H1 (cell line): ENCODE measurements around the gene BRD7. TPM values are rescaled to one million over a fixed set of nuclear protein-coding genes. Genes with fewer than 3 reads are reported as not detected.

Experiments used
- CTCF ChIA-PET: fragments of 300-600 bp; sonication (Branson Sonifier 250); formaldehyde crosslinking; loops from one replicate; lab custom pipeline; 2021; ENCODE audit not compliant: partially characterized antibody; lab: Charles Lee
- POLR2A ChIA-PET: fragments of 300-600 bp; sonication (Branson Sonifier 250); formaldehyde crosslinking; loops from one replicate; lab custom pipeline; 2021; ENCODE audit warnings: inconsistent platforms; ENCODE audit not compliant: partially characterized antibody; lab: Charles Lee
- DNase-seq, 2 experiments: peaks; one replicate each; pipeline versions ENCODE4 v3.0.0 to v3.0.0-alpha.2; 2010 to 2022; ENCODE audit warnings: low spot score in 2 of 2, low read depth in 1 of 2, mixed read lengths in 1 of 2
- FAIRE-seq: peaks from 2 replicates; lab custom pipeline; 2011; peaks lifted over from hg19 to GRCh38; lab: Jason Lieb, UNC
- H2AFZ ChIP-seq: 2 replicates; pipeline ENCODE4 v1.8.1; 2012; ENCODE audit warnings: low read length, inconsistent platforms
- H2AK5ac ChIP-seq: 2 replicates; pipeline ENCODE4 v1.6.1; 2013; ENCODE audit warnings: low read depth, low read length
- H2BK120ac ChIP-seq: replicated peaks from 2 replicates; pipeline ENCODE3; 2013; ENCODE audit warnings: low read depth, low read length, inconsistent platforms
- H2BK12ac ChIP-seq: 2 replicates; pipeline ENCODE4 v1.6.1; 2013; ENCODE audit warnings: low read depth, low read length
- H2BK15ac ChIP-seq: 2 replicates; pipeline ENCODE4 v1.6.1; 2013; ENCODE audit warnings: low read length
- H2BK20ac ChIP-seq: 2 replicates; pipeline ENCODE4 v1.6.1; 2013; ENCODE audit warnings: low read length
- H2BK5ac ChIP-seq: 2 replicates; pipeline ENCODE4 v1.6.1; 2013; ENCODE audit warnings: low read depth, low read length
- H3K14ac ChIP-seq: 2 replicates; pipeline ENCODE4 v1.6.1; 2013; ENCODE audit warnings: inconsistent platforms; ENCODE audit not compliant: insufficient read length
- H3K18ac ChIP-seq: 2 replicates; pipeline ENCODE4 v1.6.1; 2013; ENCODE audit warnings: low read length; ENCODE audit errors: extremely low read depth
- H3K23ac ChIP-seq: 2 replicates; pipeline ENCODE4 v1.6.1; 2013; ENCODE audit warnings: inconsistent platforms; ENCODE audit not compliant: insufficient read length
- H3K23me2 ChIP-seq: 2 replicates; pipeline ENCODE4 v1.6.1; 2013; ENCODE audit warnings: low read depth, low read length
- H3K27ac ChIP-seq: 2 replicates; pipeline ENCODE4 v1.6.1; 2011; ENCODE audit warnings: low read depth, low read length, inconsistent platforms
- H3K27me3 ChIP-seq, 4 experiments: replicated peaks in 1 of 4; 1 replicate in 1 of 4; 2 replicates in 3 of 4; pipeline versions ENCODE4 v1.6.1 to v1.8.1; 2011 to 2013; ENCODE audit warnings: low read length in 3 of 4, mild to moderate bottlenecking in 3 of 4, inconsistent platforms in 2 of 4, mixed read lengths in 2 of 4, moderate library complexity in 1 of 4; ENCODE audit not compliant: control insufficient read depth in 3 of 4, insufficient read depth in 3 of 4; ENCODE audit errors: extremely low read depth in 1 of 4
- H3K36me3 ChIP-seq, 4 experiments: 2 replicates each; pipeline versions ENCODE4 v1.6.1 to v1.8.1; 2011 to 2013; ENCODE audit warnings: mild to moderate bottlenecking in 4 of 4, low read length in 3 of 4, moderate library complexity in 2 of 4, control low read depth in 1 of 4, inconsistent platforms in 1 of 4; ENCODE audit not compliant: insufficient read depth in 4 of 4, control insufficient read depth in 2 of 4
- H3K4ac ChIP-seq: replicated peaks from 2 replicates; pipeline ENCODE3; 2013; ENCODE audit warnings: low read length, low read depth, mixed read lengths, inconsistent platforms; ENCODE audit not compliant: insufficient read length
- H3K4me1 ChIP-seq, 4 experiments: replicated peaks in 1 of 4; 1 replicate in 1 of 4; 2 replicates in 3 of 4; pipeline versions ENCODE4 v1.6.1 to v1.8.1; 2011 to 2013; ENCODE audit warnings: low read length in 3 of 4, inconsistent platforms in 2 of 4, mixed read lengths in 1 of 4; ENCODE audit not compliant: insufficient read depth in 4 of 4, control insufficient read depth in 3 of 4
- H3K4me2 ChIP-seq, 2 experiments: 2 replicates each; pipeline versions ENCODE4 v1.6.1 to v1.8.1; 2011 to 2013; ENCODE audit warnings: low read depth in 2 of 2, low read length in 2 of 2, control low read depth in 1 of 2, inconsistent platforms in 1 of 2, mild to moderate bottlenecking in 1 of 2; ENCODE audit not compliant: insufficient read depth in 1 of 2
- H3K4me3 ChIP-seq, 4 experiments: fragments of 200-600, 300-600 bp in 1 of 4; sonication (generic), shearing (Covaris generic), sonication (Bioruptor Twin) in 1 of 4; 2 replicates each; pipeline versions ENCODE4 v1.5.1 to v1.8.1; 2011 to 2016; ENCODE audit warnings: low read length in 4 of 4, low read depth in 3 of 4, control low read depth in 2 of 4, inconsistent platforms in 2 of 4, mild to moderate bottlenecking in 2 of 4, mixed read lengths in 1 of 4, moderate library complexity in 1 of 4; ENCODE audit not compliant: insufficient read depth in 2 of 4; ENCODE audit errors: extremely low read depth in 1 of 4
- H3K56ac ChIP-seq: replicated peaks from 2 replicates; pipeline ENCODE3; 2013; ENCODE audit warnings: low read depth, mild to moderate bottlenecking, mixed read lengths, low read length, inconsistent platforms; ENCODE audit not compliant: insufficient read length
- H3K79me1 ChIP-seq: 2 replicates; pipeline ENCODE4 v1.6.1; 2013; ENCODE audit warnings: low read depth, low read length, control low read depth
- H3K79me2 ChIP-seq, 2 experiments: 2 replicates each; pipeline versions ENCODE4 v1.6.1 to v1.8.1; 2012 to 2013; ENCODE audit warnings: low read length in 2 of 2, mild to moderate bottlenecking in 2 of 2, inconsistent platforms in 1 of 2; ENCODE audit not compliant: insufficient read depth in 2 of 2, control insufficient read depth in 1 of 2
- H3K9ac ChIP-seq, 4 experiments: replicated peaks in 1 of 4; 1 replicate in 1 of 4; 2 replicates in 3 of 4; pipeline versions ENCODE4 v1.6.1 to v1.8.1; 2011 to 2013; ENCODE audit warnings: low read depth in 3 of 4, low read length in 3 of 4, control low read depth in 2 of 4, mild to moderate bottlenecking in 2 of 4, moderate library complexity in 2 of 4, inconsistent platforms in 1 of 4; ENCODE audit errors: extremely low read depth in 1 of 4
- H3K9me3 ChIP-seq, 2 experiments: 2 replicates each; pipeline versions ENCODE4 v1.6.1 to v1.8.1; 2012 to 2013; ENCODE audit warnings: mild to moderate bottlenecking in 2 of 2, moderate library complexity in 2 of 2, control low read depth in 1 of 2, inconsistent platforms in 1 of 2, low read depth in 1 of 2, low read length in 1 of 2, mixed read lengths in 1 of 2; ENCODE audit not compliant: insufficient read depth in 2 of 2
- H4K20me1 ChIP-seq, 2 experiments: replicated peaks in 1 of 2; 2 replicates each; pipeline versions ENCODE3 to v1.8.1; 2011 to 2013; ENCODE audit warnings: inconsistent platforms in 2 of 2, low read length in 2 of 2, mild to moderate bottlenecking in 1 of 2; ENCODE audit not compliant: insufficient read depth in 2 of 2, control insufficient read depth in 1 of 2
- H4K5ac ChIP-seq: 2 replicates; pipeline ENCODE4 v1.6.1; 2013; ENCODE audit warnings: low read length, low read depth, mixed read lengths, inconsistent platforms; ENCODE audit not compliant: insufficient read length
- H4K8ac ChIP-seq: 2 replicates; pipeline ENCODE4 v1.8.0; 2013; ENCODE audit warnings: mild to moderate bottlenecking, moderate library complexity, low read length, inconsistent platforms; ENCODE audit not compliant: insufficient read depth; ENCODE audit errors: extremely low read depth
- H4K91ac ChIP-seq: replicated peaks from 2 replicates; pipeline ENCODE3; 2013; ENCODE audit warnings: low read length, mixed read lengths, inconsistent platforms; ENCODE audit not compliant: insufficient read length
- ASH2L ChIP-seq: fragments of 200-600, 300-600 bp; sonication (generic); IDR thresholded peaks from one replicate; pipeline ENCODE4 v1.7.1; 2017; ENCODE audit warnings: low read length
- ATF2 ChIP-seq: IDR thresholded peaks from 2 replicates; pipeline ENCODE4 v1.6.1; 2012; ENCODE audit warnings: low read length, inconsistent platforms
- CHD2 ChIP-seq: IDR thresholded peaks from 2 replicates; pipeline ENCODE4 v1.6.1; 2012; ENCODE audit warnings: low read length, improper control_type of control experiment
- FOSL1 ChIP-seq: IDR thresholded peaks from 2 replicates; pipeline ENCODE4 v1.6.1; 2011; ENCODE audit warnings: mild to moderate bottlenecking, low read depth, low read length, moderate library complexity; ENCODE audit not compliant: insufficient read depth
- JUN ChIP-seq: IDR thresholded peaks from 2 replicates; pipeline ENCODE4 v1.6.1; 2011; ENCODE audit warnings: low read depth, mild to moderate bottlenecking, improper control_type of control experiment, low read length
- KDM1A ChIP-seq: fragments of 200-600, 300-600 bp; sonication (generic); IDR thresholded peaks from 2 replicates; pipeline ENCODE4 v1.7.1; 2016; ENCODE audit warnings: mild to moderate bottlenecking, low read length, borderline replicate concordance
- PHF8 ChIP-seq: fragments of 200-600 bp; sonication (generic); conservative IDR thresholded peaks from 2 replicates; pipeline ENCODE4 v1.7.1; 2012; ENCODE audit warnings: low read depth, mild to moderate bottlenecking, inconsistent platforms, low read length, moderate library complexity
- RBBP5 ChIP-seq: IDR thresholded peaks from 2 replicates; pipeline ENCODE4 v1.7.1; 2012; ENCODE audit warnings: low read depth, mild to moderate bottlenecking, inconsistent platforms, low read length, moderate library complexity, borderline replicate concordance
- SIRT6 ChIP-seq: IDR thresholded peaks from one replicate; pipeline ENCODE4 v1.7.1; 2012; ENCODE audit warnings: low read length, inconsistent platforms
- SIX5 ChIP-seq: IDR thresholded peaks from 2 replicates; pipeline ENCODE4 v1.6.1; 2011; ENCODE audit warnings: mild to moderate bottlenecking, low read depth, low read length
- SP1 ChIP-seq: IDR thresholded peaks from 2 replicates; pipeline ENCODE4 v1.6.1; 2011; ENCODE audit warnings: low read depth, low read length
- TBP ChIP-seq: IDR thresholded peaks from 2 replicates; pipeline ENCODE4 v1.6.1; 2011; ENCODE audit warnings: low read depth, low read length, improper control_type of control experiment
- TCF12 ChIP-seq: IDR thresholded peaks from 2 replicates; pipeline ENCODE4 v1.6.1; 2011; ENCODE audit warnings: low read depth, mild to moderate bottlenecking, low read length
- YY1 ChIP-seq: IDR thresholded peaks from 2 replicates; pipeline ENCODE4 v1.6.1; 2011; ENCODE audit warnings: low read depth, mild to moderate bottlenecking, low read length
- WGBS, 2 experiments: shearing (Covaris generic) in 1 of 2; methylation state at CpG; one replicate each; pipeline versions ENCODE4 v1.1.6 to v1.1.7; 2013 to 2015; ENCODE audit warnings: low lambda C conversion rate in 2 of 2, mixed read lengths in 2 of 2, inconsistent platforms in 1 of 2, low coverage in 1 of 2, missing lambda C conversion rate in 1 of 2; ENCODE audit not compliant: insufficient replicate concordance in 2 of 2, insufficient coverage in 1 of 2, insufficient read length in 1 of 2; ENCODE audit errors: extremely low coverage in 1 of 2, missing lambda C conversion rate in 1 of 2; 5-methylcytosine and 5-hydroxymethylcytosine counted together
- polyA plus RNA-seq, 7 experiments: library from polyadenylated mRNA; depleted of rRNA in 3 of 7; stranded (reverse) in 5 of 7; unstranded in 2 of 7; fragments of >200 nt in 5 of 7; fragments of 200-250 nt in 2 of 7; gene quantifications; 1 replicate in 5 of 7; 2 replicates in 1 of 7; 4 replicates in 1 of 7; pipeline versions ENCODE4 v1.2.1 to v1.2.3, GENCODE V29; 2011 to 2013; ENCODE audit warnings: missing spikeins in 2 of 7, mixed read lengths in 2 of 7
- total RNA-seq: library from RNA; stranded (reverse); fragmentation: NEBNext Ultra II Directional; extraction: Animal tissue kit (Norgen Biotek cat#: 25700); gene quantifications from 2 replicates; pipeline ENCODE4 v1.2.1, GENCODE V29; 2021

BRD7 gene
- total and polyA plus RNA-seq, 2 of the 8 experiments (the other 6 are each of a cell fraction or from before 2014, with no cell fraction given) = 42.5 to 120 TPM

DNA sequence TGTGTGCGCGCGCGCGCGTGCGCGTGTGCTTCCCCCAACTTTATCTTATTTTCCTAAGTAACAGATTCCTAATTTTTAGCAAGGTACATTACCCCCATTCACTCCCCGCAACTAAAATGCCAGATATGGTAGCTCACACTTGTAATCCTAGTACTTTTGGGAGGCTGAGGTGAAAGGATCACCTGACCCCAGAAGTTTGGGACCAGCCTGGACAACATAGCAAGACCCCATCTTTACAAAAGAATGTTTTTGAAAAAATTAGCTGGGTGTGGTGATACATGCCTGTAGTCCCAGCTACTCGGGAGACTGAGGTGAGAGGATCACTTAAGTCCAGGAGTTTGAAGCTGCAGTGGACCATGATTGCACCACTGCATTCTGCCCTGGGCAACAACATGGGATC, 5.1 kb downstream of the BRD7 start:
- Histone ChIP-seq H2BK20ac (no peak overlapping the region), H3K4me2 (no peak overlapping the region), H3K9me3 (no peaks in the 10 kb centered on the region), H4K91ac (no peak overlapping the region), H2BK5ac (no peak overlapping the region), H3K23me2 (peaks cover 1% of the 10 kb centered on the region; the same call in 1 of the 2 replicates), H3K4me1 (peaks cover 0 to 6% (median 3%) of the 10 kb centered on the region in 4 experiments; a peak in 4 of 7 replicates), H4K5ac (no peak overlapping the region), H2BK120ac (no peak overlapping the region), H4K20me1 (peaks cover 7 to 11% of the 10 kb centered on the region in 2 experiments), H3K27me3 (no peaks in the 10 kb centered on the region), H2BK15ac (no peak overlapping the region), H3K14ac (no peak overlapping the region), H3K4me3 (no peak overlapping the region), H3K23ac (no peak overlapping the region), H3K56ac (no peak overlapping the region), H3K79me1 (peaks cover 10% of the 10 kb centered on the region; the same call in 1 of the 2 replicates), H3K18ac (no peak overlapping the region), H2BK12ac (no peak overlapping the region), H3K79me2 (peaks cover 5 to 94% of the 10 kb centered on the region in 2 experiments), H3K36me3 (peaks cover 6 to 61% (median 34%) of the 10 kb centered on the region in 4 experiments; a peak in 7 of 8 replicates), H2AFZ (no peak overlapping the region), H3K27ac (no peak overlapping the region), H3K9ac (no peak overlapping the region), H4K8ac (no peak overlapping the region), H3K4ac (no peak overlapping the region), H2AK5ac (no peak overlapping the region)
- CTCF ChIA-PET = interaction anchor here (2.3 kb wide), 1 partner anchor 9 kb away, joined by 15 read pairs; no protein-coding TSS in a partner anchor
- DNase-seq (no peak), FAIRE-seq (no peak)
- 90% methylated on average over 5 of the region's 10 CpGs; no CpG with 5 or more reads in 1 of the 2 experiments for WGBS, 2 experiments
- POLR2A ChIA-PET = interaction anchor here (0.9 kb wide), 1 partner anchor 8 kb away, joined by 4 read pairs; no protein-coding TSS in a partner anchor
- TF ChIP-seq CHD2 (no peak), KDM1A (no peak), ASH2L (no peak), RBBP5 (no peak), SIX5 (no peak), TCF12 (no peak), SIRT6 (no peak), SP1 (no peak), PHF8 (no peak), TBP (no peak), ATF2 (no peak), YY1 (no peak), FOSL1 (no peak), JUN (no peak)
